ENCODE data around the gene HERPUD1. TPM values are rescaled to one million over a fixed set of nuclear protein-coding genes. Genes with fewer than 3 reads are reported as not detected.
A peak's percentile ranks its signal among the peaks of the same experiment; 100 is the strongest.

HERPUD1 gene
- total RNA-seq, 1 experiment from 2014 or later = 45.2 TPM

- no peaks in the 10 kb centered on the region for H3K9me3 ChIP-seq (ENCODE audit: control insufficient read depth, insufficient read depth, low read depth, low read length)
- intact Hi-C loops (cut with micrococcal nuclease; ENCODE audit: unreplicated experiment) = no loop called here
- no TSS peak for BruUV-seq (replicated peaks)
- in situ Hi-C loops (cut with HindIII; ENCODE audit: low pct_unique_long_range_greater_than_20kb, low sequenced_read_pairs) = no loop called here
- no peaks in the 10 kb centered on the region for H3K36me3 ChIP-seq (ENCODE audit: control insufficient read depth, insufficient read depth, low read length)
- ChIA-PET CTCF (no interaction called here), POLR2A (no interaction called here)
- DNase-seq (ENCODE audit: low read depth, low spot score) (no peak), ATAC-seq (no peak)
- no peaks in the 10 kb centered on the region for H3K27me3 ChIP-seq (ENCODE audit: control insufficient read depth, insufficient read depth, low read length)
- 0 out of 2 replicates have a peak overlapping the region, but pooled peaks have one; percentile 79 for H3K27ac ChIP-seq (ENCODE audit: low read length)
- peak overlapping the region in 1 of 2 experiments; percentile 55; a peak in 2 of 4 replicates for H3K4me3 ChIP-seq (ENCODE audit: low read depth in 2 of 2, low read length in 2 of 2)
- H3K4me1 ChIP-seq (ENCODE audit: control insufficient read depth, insufficient read depth, low read length) = peaks cover 3% of the 10 kb centered on the region; the same call in 1 of the 2 replicates
- TF ChIP-seq TCF7L2 (IDR thresholded peaks at IDR 0.05; ENCODE audit: low read depth, low read length) (no peak), POLR2AphosphoS5 (IDR thresholded peaks at IDR 0.05; ENCODE audit: low read depth, low read length) (no peak), SIN3A (IDR thresholded peaks at IDR 0.05; ENCODE audit: borderline replicate concordance, insufficient read depth, low read depth, low read length) (no peak)
- TF ChIP-seq, protein P1, sequence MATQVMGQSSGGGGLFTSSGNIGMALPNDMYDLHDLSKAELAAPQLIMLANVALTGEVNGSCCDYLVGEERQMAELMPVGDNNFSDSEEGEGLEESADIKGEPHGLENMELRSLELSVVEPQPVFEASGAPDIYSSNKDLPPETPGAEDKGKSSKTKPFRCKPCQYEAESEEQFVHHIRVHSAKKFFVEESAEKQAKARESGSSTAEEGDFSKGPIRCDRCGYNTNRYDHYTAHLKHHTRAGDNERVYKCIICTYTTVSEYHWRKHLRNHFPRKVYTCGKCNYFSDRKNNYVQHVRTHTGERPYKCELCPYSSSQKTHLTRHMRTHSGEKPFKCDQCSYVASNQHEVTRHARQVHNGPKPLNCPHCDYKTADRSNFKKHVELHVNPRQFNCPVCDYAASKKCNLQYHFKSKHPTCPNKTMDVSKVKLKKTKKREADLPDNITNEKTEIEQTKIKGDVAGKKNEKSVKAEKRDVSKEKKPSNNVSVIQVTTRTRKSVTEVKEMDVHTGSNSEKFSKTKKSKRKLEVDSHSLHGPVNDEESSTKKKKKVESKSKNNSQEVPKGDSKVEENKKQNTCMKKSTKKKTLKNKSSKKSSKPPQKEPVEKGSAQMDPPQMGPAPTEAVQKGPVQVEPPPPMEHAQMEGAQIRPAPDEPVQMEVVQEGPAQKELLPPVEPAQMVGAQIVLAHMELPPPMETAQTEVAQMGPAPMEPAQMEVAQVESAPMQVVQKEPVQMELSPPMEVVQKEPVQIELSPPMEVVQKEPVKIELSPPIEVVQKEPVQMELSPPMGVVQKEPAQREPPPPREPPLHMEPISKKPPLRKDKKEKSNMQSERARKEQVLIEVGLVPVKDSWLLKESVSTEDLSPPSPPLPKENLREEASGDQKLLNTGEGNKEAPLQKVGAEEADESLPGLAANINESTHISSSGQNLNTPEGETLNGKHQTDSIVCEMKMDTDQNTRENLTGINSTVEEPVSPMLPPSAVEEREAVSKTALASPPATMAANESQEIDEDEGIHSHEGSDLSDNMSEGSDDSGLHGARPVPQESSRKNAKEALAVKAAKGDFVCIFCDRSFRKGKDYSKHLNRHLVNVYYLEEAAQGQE (IDR thresholded peaks at IDR 0.05; ENCODE audit: insufficient read depth in 1 of 2, low read depth in 2 of 2, low read length in 1 of 2) = no peak
- TF ChIP-seq, protein P2, sequence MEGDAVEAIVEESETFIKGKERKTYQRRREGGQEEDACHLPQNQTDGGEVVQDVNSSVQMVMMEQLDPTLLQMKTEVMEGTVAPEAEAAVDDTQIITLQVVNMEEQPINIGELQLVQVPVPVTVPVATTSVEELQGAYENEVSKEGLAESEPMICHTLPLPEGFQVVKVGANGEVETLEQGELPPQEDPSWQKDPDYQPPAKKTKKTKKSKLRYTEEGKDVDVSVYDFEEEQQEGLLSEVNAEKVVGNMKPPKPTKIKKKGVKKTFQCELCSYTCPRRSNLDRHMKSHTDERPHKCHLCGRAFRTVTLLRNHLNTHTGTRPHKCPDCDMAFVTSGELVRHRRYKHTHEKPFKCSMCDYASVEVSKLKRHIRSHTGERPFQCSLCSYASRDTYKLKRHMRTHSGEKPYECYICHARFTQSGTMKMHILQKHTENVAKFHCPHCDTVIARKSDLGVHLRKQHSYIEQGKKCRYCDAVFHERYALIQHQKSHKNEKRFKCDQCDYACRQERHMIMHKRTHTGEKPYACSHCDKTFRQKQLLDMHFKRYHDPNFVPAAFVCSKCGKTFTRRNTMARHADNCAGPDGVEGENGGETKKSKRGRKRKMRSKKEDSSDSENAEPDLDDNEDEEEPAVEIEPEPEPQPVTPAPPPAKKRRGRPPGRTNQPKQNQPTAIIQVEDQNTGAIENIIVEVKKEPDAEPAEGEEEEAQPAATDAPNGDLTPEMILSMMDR (IDR thresholded peaks at IDR 0.05) = no peak
Observed at GRCh38 chr16:56988161-56988947, 56.4 kb downstream of the HERPUD1 start.

GRCh38 chr16:56988948-56989945 is 57.3 kb downstream of the HERPUD1 start, which contains the start of gene NLRC5:
Gene NLRC5, plus strand, starts transcription at chr16:56989557. Its CDS starts 31,156 bp downstream, at chr16:57020713.
- Histone ChIP-seq H3K27me3 (ENCODE audit: control insufficient read depth, insufficient read depth, low read length) (no peaks in the 10 kb centered on the region), H3K4me1 (ENCODE audit: control insufficient read depth, insufficient read depth, low read length) (peaks cover 3% of the 10 kb centered on the region; the same call in 1 of the 2 replicates), H3K36me3 (ENCODE audit: control insufficient read depth, insufficient read depth, low read length) (no peaks in the 10 kb centered on the region), H3K9me3 (ENCODE audit: control insufficient read depth, insufficient read depth, low read depth, low read length) (no peaks in the 10 kb centered on the region), H3K4me3 (ENCODE audit: low read depth in 2 of 2, low read length in 2 of 2) (peak within 1 kb of the TSS; percentile 55 to 62), H3K27ac (ENCODE audit: low read length) (peak within 1 kb of the TSS; percentile 79)
- ATAC-seq = peak; percentile 93
- no peak for DNase-seq (ENCODE audit: low read depth, low spot score)
- intact Hi-C loops (cut with micrococcal nuclease; ENCODE audit: unreplicated experiment) (no loop called here), in situ Hi-C loops (cut with HindIII; ENCODE audit: low pct_unique_long_range_greater_than_20kb, low sequenced_read_pairs) (no loop called here)
- ChIA-PET POLR2A (interaction anchor here (0.5 to 0.6 kb wide), 2 partner anchors 41 to 284 kb away, joined by 3 read pairs; no protein-coding TSS in a partner anchor), CTCF (no interaction called here)
- no TSS peak for BruUV-seq (replicated peaks)
- TF ChIP-seq TCF7L2 (IDR thresholded peaks at IDR 0.05; ENCODE audit: low read depth, low read length) (no peak), SIN3A (IDR thresholded peaks at IDR 0.05; ENCODE audit: borderline replicate concordance, insufficient read depth, low read depth, low read length) (no peak), POLR2AphosphoS5 (IDR thresholded peaks at IDR 0.05; ENCODE audit: low read depth, low read length) (no peak)
- TF ChIP-seq, protein P2 (IDR thresholded peaks at IDR 0.05) = no peak
- TF ChIP-seq, protein P1 (IDR thresholded peaks at IDR 0.05; ENCODE audit: insufficient read depth in 1 of 2, low read depth in 2 of 2, low read length in 1 of 2) = no peak
